IPS DF 4.7 (cell line): ENCODE results near the gene HTRA2.

Experiments
- DNase-seq: peaks from one replicate; pipeline ENCODE4 v3.0.0-alpha.2; 2013; ENCODE audit warnings: low spot score; ENCODE audit errors: extremely low read depth

Gene HTRA2

DNA sequence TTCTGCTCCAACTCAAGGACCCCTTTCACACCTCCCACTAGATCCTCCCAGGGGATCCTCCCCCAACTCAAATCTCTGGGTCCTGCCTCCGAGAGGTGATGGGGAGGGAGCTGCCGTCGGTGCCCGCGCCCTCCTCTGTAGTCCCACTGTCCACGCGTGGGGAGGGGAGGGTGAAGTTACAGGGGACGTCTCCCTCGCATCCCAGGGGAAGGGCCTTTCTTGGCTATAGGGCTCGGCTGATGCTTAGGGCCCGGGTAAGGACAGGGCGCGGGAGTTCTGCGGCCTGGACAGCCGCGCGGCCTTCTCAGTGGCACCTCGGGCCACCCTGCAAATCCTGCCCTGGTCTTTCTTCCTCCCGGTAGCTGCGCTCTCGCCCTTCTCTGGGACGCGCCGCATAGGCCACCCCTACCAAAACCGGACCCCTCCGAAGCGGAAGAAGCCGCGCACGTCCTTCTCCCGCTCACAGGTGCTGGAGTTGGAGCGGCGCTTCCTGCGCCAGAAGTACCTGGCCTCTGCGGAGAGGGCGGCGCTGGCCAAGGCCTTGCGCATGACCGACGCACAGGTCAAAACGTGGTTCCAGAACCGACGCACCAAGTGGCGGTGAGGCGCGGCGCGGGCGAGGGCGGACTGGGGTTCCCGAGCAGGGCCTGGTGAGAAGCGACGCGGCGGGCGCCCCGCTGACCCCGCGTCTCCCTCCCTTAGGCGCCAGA, 14.3 kb upstream of the HTRA2 start:
- DNase-seq: no peak

- no peak for DNase-seq
Observed at GRCh38 chr2:74515981-74516633, 13.6 kb upstream of the HTRA2 start.

GRCh38 chr2:74516650-74517049, 13.1 kb upstream of the HTRA2 start:
- no peak for DNase-seq

DNA sequence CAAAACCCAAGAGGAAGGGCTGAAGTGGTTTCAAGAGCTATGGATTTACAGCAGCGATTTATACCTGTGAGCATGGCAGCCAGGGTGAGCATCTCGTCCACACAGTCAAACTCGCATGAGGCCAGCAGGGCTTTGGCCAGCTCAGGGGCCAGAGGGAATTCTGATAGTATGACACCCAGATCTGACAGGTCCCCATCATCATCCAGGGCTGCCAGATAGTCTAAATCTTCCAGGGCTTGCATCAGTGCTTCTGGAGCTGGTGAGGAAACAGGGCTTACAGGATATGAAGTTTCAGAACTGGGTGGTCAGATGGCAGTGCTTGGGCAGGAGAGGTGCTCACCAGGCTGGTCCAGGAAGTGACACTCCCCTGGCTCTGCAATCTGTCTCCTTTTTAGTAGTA, 7.2 kb upstream of the HTRA2 start:
- no peak for DNase-seq

- no peak for DNase-seq
Observed at GRCh38 chr2:74524005-74524404, 5.7 kb upstream of the HTRA2 start.

GRCh38 chr2:74524955-74525716, 4.6 kb upstream of the HTRA2 start:
- DNase-seq: no peak

DNA sequence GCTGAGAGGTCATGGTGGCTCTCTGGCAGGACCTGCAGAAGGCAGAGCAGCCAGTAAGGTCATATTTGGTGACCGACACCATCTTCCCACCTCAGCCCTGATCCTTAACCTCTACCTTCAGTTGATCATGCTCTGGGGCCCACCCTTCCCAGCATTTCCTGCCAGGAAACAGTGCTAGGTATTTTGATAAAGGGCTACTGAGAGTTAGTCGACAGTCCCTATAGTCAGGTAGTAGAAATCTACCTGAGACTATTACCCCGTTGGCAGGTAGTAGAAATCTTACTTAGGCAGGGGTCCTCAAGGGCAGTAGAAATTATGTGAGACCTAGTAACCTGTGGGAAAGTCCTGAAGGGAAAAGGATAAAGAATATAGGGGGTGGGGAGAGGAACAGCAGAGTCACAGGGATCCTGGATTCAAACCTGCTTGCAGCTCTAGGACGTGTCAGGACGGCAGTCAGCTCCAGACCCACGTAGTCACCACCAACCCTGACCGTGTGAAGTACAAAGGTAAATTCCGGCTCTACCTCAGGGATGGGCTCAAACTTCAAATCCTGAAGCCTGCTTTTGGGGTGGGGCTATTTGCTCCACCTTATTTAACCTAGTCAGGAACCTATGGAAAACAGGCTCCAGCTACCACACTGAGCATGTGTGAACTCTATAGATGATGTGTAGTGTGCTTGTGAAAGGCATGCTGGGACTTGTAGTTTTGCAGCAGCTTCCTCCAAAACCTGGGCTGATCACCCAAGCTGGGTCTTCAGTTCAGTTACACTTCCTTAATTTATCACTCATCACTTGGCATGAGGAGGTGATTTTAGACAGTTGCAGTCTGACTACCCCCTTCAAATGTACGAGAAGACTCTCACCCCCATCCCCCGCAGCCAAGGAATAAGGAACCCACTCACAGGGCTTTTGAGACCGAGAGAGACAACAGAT, 3.8 kb upstream of the HTRA2 start, which contains the start of gene DQX1:
DQX1 (minus strand) TSS at position 515 of the 932 bp plus-strand sequence; CDS start at position 13, 502 bp downstream.
- DNase-seq: no peak

DNA sequence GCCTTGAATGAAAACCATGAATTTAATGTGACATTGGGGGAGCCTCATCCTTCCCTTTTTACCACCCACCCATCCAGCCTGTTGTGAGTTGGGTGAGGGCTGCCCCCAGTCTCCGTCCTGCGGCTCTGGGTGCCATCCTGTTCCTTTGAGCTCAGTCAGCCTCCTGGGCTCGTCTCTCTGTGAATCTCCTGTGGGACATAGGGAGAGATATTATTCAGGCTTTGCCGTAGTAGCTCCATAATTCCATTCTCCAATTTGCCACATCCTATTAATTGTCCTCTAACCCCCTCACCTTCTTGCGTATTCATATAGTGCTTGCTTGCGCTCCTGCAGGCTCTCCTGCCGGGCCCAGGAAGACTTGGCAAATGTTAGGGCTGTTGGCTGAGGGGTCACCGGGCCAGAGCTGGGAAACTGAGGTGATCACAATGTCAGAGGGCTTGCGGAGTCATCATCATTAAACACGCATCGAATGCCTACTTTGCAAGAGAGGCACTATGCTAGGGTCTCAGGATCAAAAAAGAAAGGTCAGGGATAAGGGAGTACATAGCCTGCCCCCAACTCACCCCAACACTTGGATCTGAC, 3.0 kb upstream of the HTRA2 start:
- no peak for DNase-seq

GRCh38 chr2:74527741-74528140, 2.0 kb upstream of the HTRA2 start:
- no peak for DNase-seq

DNA sequence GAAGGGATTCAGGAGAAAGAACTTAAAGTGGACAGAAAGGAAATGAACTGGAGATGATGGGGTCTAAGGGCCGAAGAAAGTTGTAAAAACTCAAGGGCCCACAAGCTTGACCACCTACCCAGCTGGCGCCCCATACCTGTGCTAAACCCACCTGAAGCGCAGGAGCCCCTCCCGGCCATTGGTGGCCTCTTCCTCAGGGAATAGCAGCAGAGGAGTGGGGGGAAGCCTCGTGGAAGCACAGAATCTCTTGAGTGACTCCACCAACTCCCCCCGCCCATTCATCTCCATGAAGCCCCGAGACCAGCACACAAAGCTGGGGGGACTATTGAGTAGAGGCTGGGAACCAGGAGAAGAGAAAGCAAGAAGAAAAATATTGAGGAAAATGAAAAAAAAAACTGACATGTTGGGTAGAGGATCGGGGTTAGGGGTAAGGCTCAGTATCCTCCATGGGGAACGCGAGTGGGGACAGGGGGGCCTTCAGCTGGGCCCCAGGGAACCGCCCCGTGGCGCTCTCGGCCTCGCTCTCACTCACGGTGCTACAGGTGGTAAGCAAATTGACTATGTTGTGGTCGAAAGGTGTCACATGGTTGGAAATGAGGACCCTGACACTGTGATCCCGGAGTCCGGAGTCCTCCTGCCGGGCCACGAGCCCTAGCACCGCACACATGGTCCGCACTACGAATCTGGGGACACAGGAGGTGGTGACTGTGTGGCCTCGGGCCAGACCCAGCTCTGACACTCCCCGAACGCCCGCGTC, 955 bp upstream of the HTRA2 start:
- no peak for DNase-seq

GRCh38 chr2:74530239-74531187, 780 bp downstream of the HTRA2 start:
- DNase-seq: no peak

DNA sequence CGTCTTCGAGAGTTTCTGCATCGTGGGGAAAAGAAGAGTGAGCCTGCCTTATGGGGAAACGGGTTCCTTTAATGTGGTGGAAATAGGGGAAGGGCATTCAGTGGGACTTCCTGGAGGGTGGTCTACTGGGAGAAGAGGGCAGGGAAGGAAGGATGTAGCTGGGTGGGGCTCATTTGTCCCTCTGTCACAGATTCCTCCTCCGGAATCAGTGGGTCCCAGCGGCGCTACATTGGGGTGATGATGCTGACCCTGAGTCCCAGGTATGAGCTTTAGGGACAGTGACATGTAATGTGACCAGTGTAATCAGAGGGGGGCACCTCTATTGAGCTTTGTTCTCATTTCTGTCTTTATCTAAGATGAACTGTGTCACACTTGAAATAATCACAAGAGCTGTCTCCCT, 1.9 kb downstream of the HTRA2 start:
- no peak for DNase-seq

GRCh38 chr2:74532222-74532621, 2.5 kb downstream of the HTRA2 start:
- no peak for DNase-seq

DNA sequence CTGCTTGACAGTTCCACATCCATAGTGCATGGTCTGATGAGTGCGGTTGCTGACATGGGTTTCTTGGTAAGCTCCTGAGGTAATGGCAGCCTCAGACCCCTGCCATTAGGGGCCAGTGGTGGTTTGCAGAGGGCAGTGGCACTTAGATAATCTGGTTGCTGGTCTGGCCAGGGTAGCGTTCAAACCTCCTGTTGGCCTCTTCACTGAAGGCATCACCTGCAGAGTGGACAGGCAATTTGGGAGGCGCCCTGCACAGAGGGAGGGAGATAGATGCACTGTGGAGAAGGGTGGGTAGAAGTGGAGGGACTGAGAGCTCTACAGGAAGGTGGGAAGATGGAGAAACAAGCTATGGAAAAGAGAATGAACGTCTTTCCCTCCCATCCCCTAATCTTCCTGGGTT, 3.7 kb downstream of the HTRA2 start:
- no peak for DNase-seq

DNA sequence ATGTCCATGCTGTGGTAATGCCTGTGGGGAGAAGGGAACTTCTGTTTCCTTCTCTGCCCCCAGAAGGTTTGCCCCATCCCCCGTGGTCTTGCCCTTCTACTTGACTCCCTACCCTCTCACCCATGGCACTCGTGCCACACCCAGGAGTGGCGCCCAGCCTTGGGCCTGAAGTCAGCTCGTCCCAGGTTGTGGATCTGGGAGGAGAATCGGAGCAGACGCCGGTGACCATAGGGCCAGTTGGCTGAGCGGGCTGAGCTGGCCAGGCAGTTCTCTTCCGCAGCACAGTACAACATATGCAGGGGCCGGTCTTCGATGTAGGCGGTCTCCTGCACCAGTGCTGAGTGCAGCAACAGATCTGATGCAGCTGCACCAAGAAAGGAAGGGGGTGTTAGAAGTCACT, 4.7 kb downstream of the HTRA2 start:
- DNase-seq: no peak

- DNase-seq: no peak
Observed at GRCh38 chr2:74535440-74535965, 5.8 kb downstream of the HTRA2 start.

GRCh38 chr2:74536166-74536950, 6.6 kb downstream of the HTRA2 start:
- no peak for DNase-seq

GRCh38 chr2:74537140-74537539, 7.4 kb downstream of the HTRA2 start:
- no peak for DNase-seq
